SK-N-SH (cell line): Measurements from ENCODE around the gene PDE9A. TPM values are rescaled to one million over a fixed set of nuclear protein-coding genes. Genes with fewer than 3 reads are reported as not detected.

Experiments
- CTCF ChIA-PET: fragments of 300-600, 350-600 bp; formaldehyde crosslinking; extraction: SDS; loops from one replicate; lab custom pipeline; 2021; lab: Yijun Ruan, JAX
- POLR2A ChIA-PET: fragments of 350-600 bp; sonication (Branson Sonifier 250); formaldehyde crosslinking; extraction: SDS; loops from one replicate; lab custom pipeline; 2020; ENCODE audit warnings: antibody characterized with exemption, inconsistent platforms; lab: Yijun Ruan, JAX
- DNase-seq: peaks from one replicate; pipeline ENCODE4 v3.0.0; 2012
- H2AFZ ChIP-seq: fragments of 200-600 bp; sonication (generic); 2 replicates; pipeline ENCODE4 v1.8.1; 2016; ENCODE audit warnings: antibody characterized with exemption, mild to moderate bottlenecking, low read depth
- H3F3A ChIP-seq: fragments of 200-600 bp; sonication (generic); replicated peaks from 2 replicates; pipeline ENCODE3; 2016; ENCODE audit warnings: antibody characterized with exemption, mild to moderate bottlenecking; ENCODE audit not compliant: insufficient read depth
- H3K27ac ChIP-seq, 2 experiments: fragments of 200-500 bp in 1 of 2; fragments of 200-600 bp in 1 of 2; sonication (Bioruptor generic) in 1 of 2; sonication (generic), shearing (Covaris generic) in 1 of 2; 2 replicates each; pipeline versions ENCODE4 v1.5.1 to v1.6.1; 2014 to 2016; ENCODE audit warnings: low read depth in 2 of 2, inconsistent platforms in 1 of 2, low read length in 1 of 2, mild to moderate bottlenecking in 1 of 2, mixed read lengths in 1 of 2
- H3K27me3 ChIP-seq: fragments of 200-600 bp; sonication (generic), shearing (Covaris generic); 2 replicates; pipeline ENCODE4 v1.6.1; 2016; ENCODE audit warnings: mixed run types; ENCODE audit not compliant: insufficient read depth
- H3K36me3 ChIP-seq, 2 experiments: fragments of 200-500 bp in 1 of 2; fragments of 200-600 bp in 1 of 2; sonication (Bioruptor generic) in 1 of 2; sonication (generic) in 1 of 2; replicated peaks in 1 of 2; 2 replicates each; pipeline versions ENCODE3 to v1.5.1; 2014 to 2016; ENCODE audit warnings: low read length in 1 of 2, mild to moderate bottlenecking in 1 of 2; ENCODE audit not compliant: insufficient read depth in 2 of 2, control insufficient read depth in 1 of 2
- H3K4me1 ChIP-seq, 2 experiments: fragments of 200-500 bp in 1 of 2; fragments of 200-600 bp in 1 of 2; sonication (Bioruptor generic) in 1 of 2; sonication (generic), shearing (Covaris generic) in 1 of 2; 2 replicates each; pipeline versions ENCODE4 v1.5.1 to v1.6.1; 2014 to 2016; ENCODE audit warnings: low read depth in 1 of 2, low read length in 1 of 2, mixed run types in 1 of 2; ENCODE audit not compliant: insufficient read depth in 2 of 2, control insufficient read depth in 1 of 2
- H3K4me2 ChIP-seq: fragments of 200-600 bp; sonication (generic), shearing (Covaris generic); 2 replicates; pipeline ENCODE4 v1.6.1; 2017; ENCODE audit warnings: mixed run types
- H3K4me3 ChIP-seq, 2 experiments: fragments of 200-500 bp in 1 of 2; fragments of 200-600 bp in 1 of 2; sonication (Bioruptor generic) in 1 of 2; sonication (generic), shearing (Covaris generic) in 1 of 2; 2 replicates each; pipeline versions ENCODE4 v1.5.1 to v1.8.1; 2014 to 2016; ENCODE audit warnings: low read depth in 2 of 2, inconsistent platforms in 1 of 2, low read length in 1 of 2, mild to moderate bottlenecking in 1 of 2, mixed read lengths in 1 of 2, moderate library complexity in 1 of 2
- H3K79me2 ChIP-seq: fragments of 200-600 bp; sonication (generic); 2 replicates; pipeline ENCODE4 v1.8.1; 2017; ENCODE audit warnings: mild to moderate bottlenecking; ENCODE audit not compliant: insufficient read depth
- H3K9ac ChIP-seq: fragments of 200-600 bp; sonication (generic); 2 replicates; pipeline ENCODE4 v1.6.1; 2017; ENCODE audit warnings: mixed run types
- H3K9me2 ChIP-seq: fragments of 200-600 bp; sonication (generic); 2 replicates; pipeline ENCODE4 v1.6.1; 2017; ENCODE audit warnings: mixed run types
- H3K9me3 ChIP-seq: fragments of 200-600 bp; sonication (generic); 2 replicates; pipeline ENCODE4 v1.6.1; 2017; ENCODE audit warnings: mixed run types, mild to moderate bottlenecking, moderate library complexity
- H4K20me1 ChIP-seq: fragments of 200-600 bp; sonication (generic); 2 replicates; pipeline ENCODE4 v1.6.1; 2017; ENCODE audit warnings: mild to moderate bottlenecking, mixed run types; ENCODE audit not compliant: insufficient read depth
- CHD2 ChIP-seq: fragments of 150-350 bp; IDR thresholded peaks from 2 replicates; pipeline ENCODE4 v1.6.1; 2018; ENCODE audit warnings: low read length; ENCODE audit not compliant: partially characterized antibody
- EZH2phosphoT487 ChIP-seq: fragments of 200-600 bp; sonication (generic); IDR thresholded peaks from 2 replicates; pipeline ENCODE4 v1.6.1; 2017; ENCODE audit warnings: low read depth, mixed run types, mild to moderate bottlenecking, antibody characterized with exemption, moderate library complexity, borderline replicate concordance
- FOSL2 ChIP-seq: IDR thresholded peaks from 2 replicates; pipeline ENCODE4 v1.4.0; 2012; ENCODE audit warnings: low read depth, mild to moderate bottlenecking, moderate library complexity, borderline replicate concordance
- FOXM1 ChIP-seq: IDR thresholded peaks from 2 replicates; pipeline ENCODE4 v1.4.0; 2012; ENCODE audit warnings: low read depth, mild to moderate bottlenecking
- GABPA ChIP-seq: IDR thresholded peaks from 2 replicates; pipeline ENCODE4 v1.4.0; 2012; ENCODE audit warnings: low read depth, mild to moderate bottlenecking
- GATA2 ChIP-seq: sonication (generic); formaldehyde crosslinking; IDR thresholded peaks from 2 replicates; pipeline ENCODE4 v1.5.0; 2020; ENCODE audit warnings: mild to moderate bottlenecking, missing genetic modification reagents
- MAX ChIP-seq: IDR thresholded peaks from 2 replicates; pipeline ENCODE4 v1.4.0; 2012; ENCODE audit warnings: low read depth
- MEF2A ChIP-seq: IDR thresholded peaks from 2 replicates; pipeline ENCODE4 v1.4.0; 2012; ENCODE audit warnings: low read depth, borderline replicate concordance
- PBX3 ChIP-seq: IDR thresholded peaks from 2 replicates; pipeline ENCODE4; 2012
- RAD21 ChIP-seq: IDR thresholded peaks from 2 replicates; pipeline ENCODE4 v1.6.1; 2012; ENCODE audit warnings: mild to moderate bottlenecking, low read length
- REST ChIP-seq: IDR thresholded peaks from 2 replicates; pipeline ENCODE4 v1.6.1; 2012; ENCODE audit warnings: mild to moderate bottlenecking, low read depth, low read length, moderate library complexity
- RFX5 ChIP-seq: IDR thresholded peaks from 2 replicates; pipeline ENCODE4 v1.6.1; 2012; ENCODE audit warnings: mild to moderate bottlenecking, improper control_type of control experiment, low read length
- SIN3A ChIP-seq: IDR thresholded peaks from 2 replicates; pipeline ENCODE4 v1.6.1; 2012; ENCODE audit warnings: low read depth, mild to moderate bottlenecking, low read length, moderate library complexity, borderline replicate concordance
- SMC3 ChIP-seq: IDR thresholded peaks from 2 replicates; pipeline ENCODE4 v1.6.1; 2012; ENCODE audit warnings: low read depth, low read length, improper control_type of control experiment
- TCF12 ChIP-seq: IDR thresholded peaks from 2 replicates; pipeline ENCODE4 v1.4.0; 2012
- USF2 ChIP-seq: fragments of 150-350 bp; IDR thresholded peaks from 2 replicates; pipeline ENCODE4 v1.6.1; 2017; ENCODE audit warnings: antibody characterized with exemption, low read length, low read depth, borderline replicate concordance
- YY1 ChIP-seq: IDR thresholded peaks from 2 replicates; pipeline ENCODE4 v1.4.0; 2012; ENCODE audit warnings: low read depth, mild to moderate bottlenecking
- WGBS: methylation state at CpG from one replicate; pipeline ENCODE4 v1.1.6; 2017; ENCODE audit warnings: low lambda C conversion rate; 5-methylcytosine and 5-hydroxymethylcytosine counted together
- polyA plus RNA-seq, 3 experiments: library from polyadenylated mRNA; depleted of rRNA; stranded (reverse); fragments of >200 nt; gene quantifications; 2 replicates each; pipeline ENCODE4 v1.2.3, GENCODE V29; 2012

The PDE9A gene
- polyA plus RNA-seq, 1 of the 3 experiments (the other 2 are of a cell fraction) = 0.28 TPM

GRCh38 chr21:42607102-42607501, 46.3 kb upstream of the PDE9A start:
- DNase-seq = no peak
- WGBS = 8% methylated on average over 4 of the region's 4 CpGs
- no peaks in the 10 kb centered on the region for H3F3A ChIP-seq
- H3K9me3 ChIP-seq = no peaks in the 10 kb centered on the region
- H3K4me3 ChIP-seq = no peak overlapping the region
- no peaks in the 10 kb centered on the region for H3K27me3 ChIP-seq
- ChIA-PET CTCF (interaction anchor here (0.6 to 3.2 kb wide), 4 partner anchors 10 to 174 kb away, joined by 3 to 13 read pairs (median 3); no protein-coding TSS in a partner anchor), POLR2A (no interaction called here)
- no peak overlapping the region for H3K4me2 ChIP-seq
- H3K4me1 ChIP-seq = no peaks in the 10 kb centered on the region
- H3K36me3 ChIP-seq = no peaks in the 10 kb centered on the region
- H4K20me1 ChIP-seq = no peaks in the 10 kb centered on the region
- H3K27ac ChIP-seq = no peak overlapping the region
- TF ChIP-seq EZH2phosphoT487 (no peak), MEF2A (no peak), MAX (no peak), REST (no peak), USF2 (no peak)
- no peaks in the 10 kb centered on the region for H3K9me2 ChIP-seq
- no peaks in the 10 kb centered on the region for H3K79me2 ChIP-seq
- H3K9ac ChIP-seq = no peak overlapping the region
- H2AFZ ChIP-seq = no peak overlapping the region

- no peak overlapping the region for H2AFZ ChIP-seq
- no peak for TF ChIP-seq EZH2phosphoT487
- TF ChIP-seq CHD2 = no peak
- no peak for TF ChIP-seq RAD21
- no peak for TF ChIP-seq PBX3
- no peak for TF ChIP-seq FOXM1
- no peak for TF ChIP-seq TCF12
- no peak for TF ChIP-seq MEF2A
- no peak for TF ChIP-seq YY1
- TF ChIP-seq GABPA = no peak
- no peak for TF ChIP-seq REST
- no peak for TF ChIP-seq SMC3
- TF ChIP-seq RFX5 = no peak
- no peak for TF ChIP-seq GATA2 (CRISPR knock-in tag)
- no peak for TF ChIP-seq FOSL2
- no peak for TF ChIP-seq MAX
- no peak for TF ChIP-seq SIN3A
- TF ChIP-seq, all 33 proteins: peak for 0
- H3K4me3 ChIP-seq = no peak overlapping the region
- CTCF ChIA-PET = interaction anchor here (1.0 to 3.2 kb wide), 3 partner anchors 9 to 100 kb away, joined by 3 to 13 read pairs (median 3); no protein-coding TSS in a partner anchor
- H4K20me1 ChIP-seq = no peaks in the 10 kb centered on the region
- H3K4me2 ChIP-seq = no peak overlapping the region
- no peaks in the 10 kb centered on the region for H3K9me3 ChIP-seq
- no peak overlapping the region for H3K9ac ChIP-seq
- H3K36me3 ChIP-seq = no peaks in the 10 kb centered on the region
- H3K27ac ChIP-seq = no peak overlapping the region
- WGBS = 39% methylated on average over 5 of the region's 5 CpGs
- H3K79me2 ChIP-seq = no peaks in the 10 kb centered on the region
- no peaks in the 10 kb centered on the region for H3K9me2 ChIP-seq
- POLR2A ChIA-PET = no interaction called here
- no peaks in the 10 kb centered on the region for H3K27me3 ChIP-seq
- DNase-seq = no peak
- H3F3A ChIP-seq = no peaks in the 10 kb centered on the region
- H3K4me1 ChIP-seq = no peaks in the 10 kb centered on the region
Measured at GRCh38 chr21:42607525-42608102, 45.8 kb upstream of the PDE9A start.
